ENCODE data around the gene CCDC158.
A peak's percentile ranks its signal among the peaks of the same experiment; 100 is the strongest.

- TF ChIP-seq CTCF (IDR thresholded peaks at IDR 0.05) (no peak), POLR2A (IDR thresholded peaks at IDR 0.05) (peak in 1 of 2 donors; percentile 38)
These were observed 112.4 kb downstream of the CCDC158 start for GRCh38 chr4:76308548-76308947.

All from heart left ventricle (tissue), 13 donors.